B cell (primary cell): Measurements from ENCODE around the gene CDH5.

Experiments
- EZH2 ChIP-seq: IDR thresholded peaks from 2 replicates; pipeline ENCODE4 v1.6.1; 2012; ENCODE audit warnings: borderline replicate concordance, low read depth, mild to moderate bottlenecking, moderate library complexity, low read length; ENCODE audit not compliant: insufficient read depth, poor library complexity, severe bottlenecking
- TF ChIP-seq, protein P1 (sequence below): fragments of 200-600 bp; IDR thresholded peaks from one replicate; pipeline ENCODE4 v1.8.0; 2022; ENCODE audit warnings: antibody characterized with exemption, mild to moderate bottlenecking

GRCh38 chr16:66382966-66383299, 16.4 kb downstream of the CDH5 start:
- TF ChIP-seq, protein P1, sequence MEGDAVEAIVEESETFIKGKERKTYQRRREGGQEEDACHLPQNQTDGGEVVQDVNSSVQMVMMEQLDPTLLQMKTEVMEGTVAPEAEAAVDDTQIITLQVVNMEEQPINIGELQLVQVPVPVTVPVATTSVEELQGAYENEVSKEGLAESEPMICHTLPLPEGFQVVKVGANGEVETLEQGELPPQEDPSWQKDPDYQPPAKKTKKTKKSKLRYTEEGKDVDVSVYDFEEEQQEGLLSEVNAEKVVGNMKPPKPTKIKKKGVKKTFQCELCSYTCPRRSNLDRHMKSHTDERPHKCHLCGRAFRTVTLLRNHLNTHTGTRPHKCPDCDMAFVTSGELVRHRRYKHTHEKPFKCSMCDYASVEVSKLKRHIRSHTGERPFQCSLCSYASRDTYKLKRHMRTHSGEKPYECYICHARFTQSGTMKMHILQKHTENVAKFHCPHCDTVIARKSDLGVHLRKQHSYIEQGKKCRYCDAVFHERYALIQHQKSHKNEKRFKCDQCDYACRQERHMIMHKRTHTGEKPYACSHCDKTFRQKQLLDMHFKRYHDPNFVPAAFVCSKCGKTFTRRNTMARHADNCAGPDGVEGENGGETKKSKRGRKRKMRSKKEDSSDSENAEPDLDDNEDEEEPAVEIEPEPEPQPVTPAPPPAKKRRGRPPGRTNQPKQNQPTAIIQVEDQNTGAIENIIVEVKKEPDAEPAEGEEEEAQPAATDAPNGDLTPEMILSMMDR: no peak
- TF ChIP-seq EZH2: no peak
